Ramos (cell line): Measurements from ENCODE around the gene OR51V1.

Source experiments
- in situ Hi-C: fragments of 300-500 bp; cut with MboI; formaldehyde crosslinking; loops from one replicate; pipeline ENCODE4 v1.14.3; 2022; ENCODE audit warnings: low sequenced_read_pairs; ENCODE audit not compliant: unreplicated experiment

OR51V1 gene

DNA sequence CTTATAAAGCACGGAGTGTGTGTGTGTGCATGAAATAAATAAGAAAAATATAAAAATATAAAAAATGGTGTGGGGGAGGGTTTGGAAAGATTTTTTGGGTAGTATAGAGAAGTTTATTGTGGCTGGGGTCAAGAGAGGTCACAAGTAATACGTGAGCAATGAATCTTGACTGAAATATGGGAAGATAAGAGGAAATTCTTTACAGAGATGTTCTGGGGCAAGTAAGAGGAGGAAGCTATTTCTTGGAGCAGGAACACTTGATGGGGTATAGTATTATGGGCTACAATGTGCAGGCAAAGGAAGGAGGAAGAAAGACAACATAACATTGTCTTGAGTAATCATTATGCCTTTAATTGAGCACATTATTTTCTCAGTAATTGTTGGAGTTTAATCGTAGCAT is 31.7 kb upstream of the OR51V1 start:
- in situ Hi-C loops, result no loop called here

DNA sequence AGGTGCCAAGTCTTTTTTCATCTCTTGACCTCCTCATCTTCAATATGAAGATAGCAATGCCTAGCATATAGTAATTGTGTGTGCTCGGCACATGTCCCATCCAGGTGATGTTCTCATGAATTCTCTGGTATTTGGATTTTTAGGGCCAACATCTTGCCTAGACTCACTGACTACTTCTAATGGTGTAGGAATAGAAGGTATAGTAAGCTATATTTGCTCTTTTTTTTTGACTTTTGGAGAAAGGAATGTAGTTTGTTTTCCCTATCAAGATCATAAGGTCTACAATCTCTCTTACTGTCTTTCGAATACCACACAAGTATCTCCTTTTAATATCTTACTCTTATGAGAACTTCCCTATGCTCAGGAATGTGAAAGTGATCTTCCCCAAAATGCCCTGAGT is 30.6 kb upstream of the OR51V1 start:
- in situ Hi-C loops, result no loop called here

DNA sequence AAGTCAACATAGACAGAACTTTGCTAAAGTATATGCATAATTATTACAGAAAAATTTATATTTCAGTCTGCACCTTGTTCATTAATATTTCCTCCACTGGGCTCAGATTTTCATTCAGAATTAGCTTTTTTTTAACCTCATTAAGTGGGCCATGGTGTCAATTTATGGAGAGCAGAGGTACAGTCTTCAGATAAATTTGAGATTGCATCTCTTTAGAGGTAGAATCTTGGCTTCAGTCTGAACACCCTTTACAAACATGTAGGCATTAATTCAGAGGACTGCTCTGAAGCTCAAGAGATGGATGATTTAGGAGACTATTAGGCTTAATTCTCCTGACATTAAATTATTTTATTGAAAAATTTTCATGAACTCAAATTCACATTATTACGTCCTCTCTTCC is 29.8 kb upstream of the OR51V1 start:
- in situ Hi-C loops, result no loop called here

DNA sequence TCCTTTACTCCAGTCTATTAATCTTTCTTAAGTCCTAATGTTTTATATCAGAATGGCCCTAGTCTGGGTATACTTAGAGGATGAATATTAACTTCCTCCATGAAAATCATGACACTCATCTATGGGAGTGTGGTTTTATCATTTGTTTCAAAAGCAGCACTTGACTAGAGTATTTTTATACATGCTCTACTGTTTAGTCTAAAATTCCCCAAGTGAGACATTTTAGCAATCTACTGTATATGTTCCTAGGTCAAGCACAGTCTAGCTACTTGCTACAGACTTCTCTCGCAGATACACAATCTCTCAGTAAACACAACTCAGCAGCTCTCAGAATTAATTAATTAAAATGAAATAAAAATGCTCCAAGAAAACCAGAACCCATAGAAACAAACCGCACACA is 29.3 kb upstream of the OR51V1 start:
- in situ Hi-C loops, result no loop called here

DNA sequence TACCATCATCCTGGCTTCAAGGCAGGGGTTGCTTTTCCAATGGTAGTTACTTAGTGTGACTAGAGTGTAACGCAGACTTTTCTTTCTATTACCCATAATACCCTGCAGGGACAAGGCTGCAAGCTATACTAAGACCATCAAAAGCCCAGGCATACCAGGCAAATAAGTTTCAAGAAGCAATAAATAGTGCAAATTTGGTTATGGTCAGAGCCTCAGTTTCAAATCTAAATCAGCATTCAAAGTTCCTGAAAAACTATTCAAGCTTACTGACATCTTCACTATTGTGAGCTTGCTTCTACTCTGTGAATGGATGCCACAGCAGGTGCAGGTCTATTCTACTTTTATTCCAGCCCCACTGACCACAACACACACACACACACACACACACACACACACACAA is 28.9 kb upstream of the OR51V1 start:
- in situ Hi-C loops, result no loop called here

DNA sequence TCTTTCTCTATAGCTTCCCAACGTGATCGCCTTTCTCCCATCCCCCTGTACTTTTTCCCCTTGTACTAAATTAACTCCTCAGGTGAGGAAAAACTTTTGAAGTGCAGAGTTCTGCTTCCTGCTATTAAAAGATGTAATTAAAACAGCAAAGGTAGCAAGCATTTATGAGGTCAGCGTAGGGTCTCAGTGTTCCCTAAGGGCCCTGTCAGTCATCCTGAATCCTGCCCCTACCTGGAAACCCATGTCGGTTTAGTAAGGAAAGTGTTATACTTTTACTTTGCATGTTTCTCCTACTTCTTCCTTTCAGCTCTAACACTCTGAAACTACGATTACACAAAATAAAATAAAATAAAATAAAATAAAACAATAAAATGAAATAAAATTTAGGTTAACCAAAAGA is 27.6 kb upstream of the OR51V1 start:
- in situ Hi-C loops, result no loop called here

DNA sequence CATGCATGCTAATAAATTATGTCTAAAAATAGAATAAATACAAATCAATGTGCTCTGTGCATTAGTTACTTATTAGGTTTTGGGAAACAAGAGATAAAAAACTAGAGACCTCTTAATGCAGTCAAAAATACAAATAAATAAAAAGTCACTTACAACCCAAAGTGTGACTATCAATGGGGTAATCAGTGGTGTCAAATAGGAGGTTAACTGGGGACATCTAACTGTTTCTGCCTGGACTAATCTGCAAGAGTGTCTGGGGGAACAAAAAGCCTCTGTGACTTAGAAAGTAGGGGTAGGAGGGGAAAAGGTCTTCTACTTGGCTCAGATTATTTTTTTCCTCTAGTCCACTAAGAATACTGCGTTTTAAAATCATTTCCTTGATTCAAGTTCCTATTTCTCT is 27.2 kb upstream of the OR51V1 start:
- in situ Hi-C loops, result no loop called here

DNA sequence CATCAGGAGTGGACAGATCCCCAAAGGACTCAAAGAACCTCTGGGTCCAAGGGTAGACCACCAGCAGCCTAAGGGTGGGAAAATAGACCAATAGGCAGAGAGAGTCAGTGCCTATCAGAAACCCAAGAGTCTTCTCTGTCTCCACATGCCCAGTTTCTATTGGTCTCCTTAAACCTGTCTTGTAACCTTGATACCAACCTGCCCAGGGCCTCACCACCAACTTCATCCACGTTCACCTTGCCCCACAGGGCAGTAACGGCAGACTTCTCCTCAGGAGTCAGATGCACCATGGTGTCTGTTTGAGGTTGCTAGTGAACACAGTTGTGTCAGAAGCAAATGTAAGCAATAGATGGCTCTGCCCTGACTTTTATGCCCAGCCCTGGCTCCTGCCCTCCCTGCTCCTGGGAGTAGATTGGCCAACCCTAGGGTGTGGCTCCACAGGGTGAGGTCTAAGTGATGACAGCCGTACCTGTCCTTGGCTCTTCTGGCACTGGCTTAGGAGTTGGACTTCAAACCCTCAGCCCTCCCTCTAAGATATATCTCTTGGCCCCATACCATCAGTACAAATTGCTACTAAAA is 26.3 kb upstream of the OR51V1 start, which contains the start of gene HBB:
Gene HBB, minus strand, starts transcription at position 340 of the 579 bp plus-strand sequence. Its CDS starts 50 bp downstream, at position 290.
- in situ Hi-C loops, result no loop called here

DNA sequence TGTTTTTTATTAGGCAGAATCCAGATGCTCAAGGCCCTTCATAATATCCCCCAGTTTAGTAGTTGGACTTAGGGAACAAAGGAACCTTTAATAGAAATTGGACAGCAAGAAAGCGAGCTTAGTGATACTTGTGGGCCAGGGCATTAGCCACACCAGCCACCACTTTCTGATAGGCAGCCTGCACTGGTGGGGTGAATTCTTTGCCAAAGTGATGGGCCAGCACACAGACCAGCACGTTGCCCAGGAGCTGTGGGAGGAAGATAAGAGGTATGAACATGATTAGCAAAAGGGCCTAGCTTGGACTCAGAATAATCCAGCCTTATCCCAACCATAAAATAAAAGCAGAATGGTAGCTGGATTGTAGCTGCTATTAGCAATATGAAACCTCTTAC is 25.0 kb upstream of the OR51V1 start:
- in situ Hi-C loops, result no loop called here

DNA sequence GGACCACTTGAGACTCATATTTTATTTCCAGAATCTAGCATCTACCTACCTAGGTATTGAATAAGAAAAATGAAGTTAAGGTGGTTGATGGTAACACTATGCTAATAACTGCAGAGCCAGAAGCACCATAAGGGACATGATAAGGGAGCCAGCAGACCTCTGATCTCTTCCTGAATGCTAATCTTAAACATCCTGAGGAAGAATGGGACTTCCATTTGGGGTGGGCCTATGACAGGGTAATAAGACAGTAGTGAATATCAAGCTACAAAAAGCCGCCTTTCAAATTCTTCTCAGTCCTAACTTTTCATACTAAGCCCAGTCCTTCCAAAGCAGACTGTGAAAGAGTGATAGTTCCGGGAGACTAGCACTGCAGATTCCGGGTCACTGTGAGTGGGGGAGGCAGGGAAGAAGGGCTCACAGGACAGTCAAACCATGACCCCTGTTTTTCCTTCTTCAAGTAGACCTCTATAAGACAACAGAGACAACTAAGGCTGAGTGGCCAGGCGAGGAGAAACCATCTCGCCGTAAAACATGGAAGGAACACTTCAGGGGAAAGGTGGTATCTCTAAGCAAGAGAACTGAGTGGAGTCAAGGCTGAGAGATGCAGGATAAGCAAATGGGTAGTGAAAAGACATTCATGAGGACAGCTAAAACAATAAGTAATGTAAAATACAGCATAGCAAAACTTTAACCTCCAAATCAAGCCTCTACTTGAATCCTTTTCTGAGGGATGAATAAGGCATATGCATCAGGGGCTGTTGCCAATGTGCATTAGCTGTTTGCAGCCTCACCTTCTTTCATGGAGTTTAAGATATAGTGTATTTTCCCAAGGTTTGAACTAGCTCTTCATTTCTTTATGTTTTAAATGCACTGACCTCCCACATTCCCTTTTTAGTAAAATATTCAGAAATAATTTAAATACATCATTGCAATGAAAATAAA is 24.3 kb upstream of the OR51V1 start:
- in situ Hi-C loops, result no loop called here

DNA sequence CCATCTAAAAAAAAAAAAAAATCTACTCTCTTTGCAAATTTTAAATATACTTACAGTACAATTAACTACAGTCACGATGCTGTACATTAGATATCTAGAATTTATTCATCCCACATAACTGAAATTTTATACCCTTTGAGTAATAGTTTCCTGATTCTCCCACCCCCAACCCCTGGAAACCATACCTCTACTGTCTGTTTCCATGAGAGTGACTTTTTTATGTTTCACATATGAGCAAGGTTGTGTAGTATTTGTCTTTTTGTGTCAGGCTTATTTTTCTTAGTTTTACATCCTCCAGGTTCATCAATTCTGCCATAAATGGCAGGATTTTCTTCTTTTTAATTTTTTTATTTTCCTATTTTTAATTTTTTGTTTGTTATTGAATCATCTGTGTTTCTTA is 23.2 kb upstream of the OR51V1 start:
- in situ Hi-C loops, result no loop called here

DNA sequence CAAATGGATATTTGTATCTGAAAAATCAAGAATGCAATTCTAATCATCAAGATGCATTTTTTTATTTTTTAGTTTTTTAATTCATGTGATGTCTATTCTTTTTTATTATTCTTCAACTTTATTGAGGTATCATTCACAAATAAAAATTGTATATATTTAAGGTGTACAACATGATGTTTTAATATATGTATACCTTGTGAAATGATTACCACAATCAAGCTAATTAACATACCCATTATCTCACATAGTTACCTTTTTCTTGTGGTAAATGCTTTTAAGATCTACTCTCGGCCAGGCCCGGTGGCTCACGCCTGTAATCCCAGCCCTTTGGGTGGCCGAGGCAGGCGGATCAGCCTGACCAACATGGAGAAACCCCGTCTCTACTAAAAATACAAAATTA is 22.7 kb upstream of the OR51V1 start:
- in situ Hi-C loops, result no loop called here

DNA sequence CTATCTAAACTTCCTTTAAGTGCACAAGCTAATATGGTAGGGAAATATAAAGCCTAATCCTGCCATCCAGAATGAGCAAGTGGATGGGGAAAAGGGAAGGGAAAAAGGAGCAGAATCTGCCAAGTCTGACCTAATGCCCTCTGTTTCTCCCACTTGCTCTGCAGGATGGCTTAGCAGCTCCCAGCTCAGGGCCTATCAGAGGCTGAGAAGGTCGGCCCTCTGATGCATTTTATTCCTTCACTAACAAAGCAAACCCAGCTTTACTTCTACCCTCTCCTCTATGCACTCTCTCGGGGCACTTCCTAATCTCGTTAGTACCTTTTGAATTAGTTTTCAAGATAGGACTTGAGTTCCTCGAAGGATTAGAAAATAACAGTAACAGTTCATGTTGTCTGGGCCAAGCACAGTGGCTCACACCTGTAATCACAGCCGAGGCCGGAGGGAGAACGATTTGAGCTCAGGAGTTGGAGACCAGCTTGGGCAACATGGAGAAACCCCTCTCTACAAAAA is 9.9 kb upstream of the OR51V1 start:
- in situ Hi-C loops, result no loop called here

DNA sequence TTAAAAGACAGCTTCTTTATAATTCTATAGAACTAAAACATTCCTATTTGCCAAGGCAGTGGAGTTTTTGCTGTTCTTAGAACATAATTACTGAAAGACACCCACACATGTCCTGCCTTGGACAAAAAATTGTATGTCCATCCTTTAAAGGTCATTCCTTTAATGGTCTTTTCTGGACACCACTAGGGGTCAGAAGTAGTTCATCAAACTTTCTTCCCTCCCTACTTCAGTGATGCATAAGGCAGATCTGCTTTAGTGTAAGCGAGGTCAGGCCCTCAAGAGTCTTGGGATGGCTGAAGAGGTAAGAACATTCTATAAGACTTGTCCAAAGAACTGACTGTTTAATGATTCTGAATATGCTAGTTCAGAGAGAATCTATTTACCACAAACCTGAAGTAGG is 4.3 kb upstream of the OR51V1 start:
- in situ Hi-C loops, result no loop called here

DNA sequence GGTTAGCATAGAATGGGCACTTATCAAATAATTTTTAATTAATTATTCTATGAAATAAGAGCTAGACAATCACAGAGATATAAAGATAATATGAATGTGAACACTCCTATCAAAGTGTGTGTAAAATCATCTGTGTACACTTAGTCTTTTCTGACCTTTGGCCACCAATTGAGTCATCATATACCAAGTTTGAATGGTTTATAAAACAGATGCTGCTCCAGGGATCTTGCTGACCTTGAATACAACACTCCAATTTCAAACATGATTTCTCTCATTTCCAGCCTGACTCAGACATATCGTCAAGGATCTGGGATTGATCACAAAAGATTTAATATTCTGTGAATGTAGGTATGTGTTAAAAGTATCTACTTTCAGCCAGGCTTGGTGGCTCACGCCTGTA is 2.9 kb upstream of the OR51V1 start:
- in situ Hi-C loops, result no loop called here

DNA sequence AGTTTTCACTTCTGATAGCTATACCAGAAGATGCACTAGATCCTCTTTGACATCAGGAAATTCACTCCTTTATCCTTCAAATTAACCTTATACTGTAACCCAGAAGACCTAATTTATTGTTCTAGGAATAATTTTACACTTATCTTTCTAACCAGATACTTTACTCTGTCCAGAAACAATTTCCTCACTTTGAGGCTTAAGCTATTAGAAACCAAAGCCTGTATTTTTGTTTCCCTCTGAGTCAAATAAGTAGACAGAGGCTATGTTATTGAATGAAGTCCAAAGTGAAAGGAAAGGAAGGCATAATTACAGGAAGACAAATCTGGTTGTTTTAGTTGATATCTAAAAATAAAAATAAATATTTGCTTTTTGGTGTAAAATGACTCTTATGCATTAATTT is 2.2 kb downstream of the OR51V1 start:
- in situ Hi-C loops, result no loop called here

DNA sequence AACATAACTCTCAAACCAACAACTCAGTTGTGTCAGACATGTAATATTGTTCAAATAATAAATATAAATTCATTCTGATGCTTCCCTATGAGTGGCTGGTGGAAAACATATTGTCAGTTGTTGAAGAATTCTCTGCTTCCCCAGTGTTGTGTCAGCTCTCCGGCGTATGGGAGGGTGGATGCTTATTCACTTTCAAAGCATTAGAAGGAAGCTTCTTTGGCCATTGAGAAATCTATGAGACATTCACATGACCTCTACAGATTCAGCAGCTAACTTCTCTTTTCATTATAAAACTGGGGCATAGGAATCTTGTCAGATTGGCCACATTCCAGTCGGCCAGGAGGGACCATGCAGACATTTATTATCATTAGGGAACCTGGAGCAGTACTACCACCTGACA is 2.9 kb downstream of the OR51V1 start:
- in situ Hi-C loops, result no loop called here

DNA sequence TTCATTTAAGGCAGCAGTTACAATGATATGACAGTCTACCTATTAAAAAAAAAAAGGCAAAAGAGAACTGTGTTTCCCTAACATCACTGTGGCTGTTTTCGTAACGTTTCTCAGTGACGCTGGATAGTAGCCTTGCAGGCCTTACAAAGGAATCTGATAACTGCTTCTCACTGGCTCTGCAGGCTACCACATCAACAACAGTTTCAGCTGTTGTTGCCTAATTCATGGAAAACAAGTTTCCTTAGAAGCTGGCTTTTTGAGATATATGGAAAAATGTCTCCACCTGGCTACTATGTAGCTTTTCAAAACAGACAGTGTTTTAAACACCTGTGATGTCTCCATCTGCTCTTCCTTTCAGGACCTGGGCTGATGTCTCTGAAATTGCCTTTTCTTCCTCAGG is 3.8 kb downstream of the OR51V1 start:
- in situ Hi-C loops, result no loop called here

DNA sequence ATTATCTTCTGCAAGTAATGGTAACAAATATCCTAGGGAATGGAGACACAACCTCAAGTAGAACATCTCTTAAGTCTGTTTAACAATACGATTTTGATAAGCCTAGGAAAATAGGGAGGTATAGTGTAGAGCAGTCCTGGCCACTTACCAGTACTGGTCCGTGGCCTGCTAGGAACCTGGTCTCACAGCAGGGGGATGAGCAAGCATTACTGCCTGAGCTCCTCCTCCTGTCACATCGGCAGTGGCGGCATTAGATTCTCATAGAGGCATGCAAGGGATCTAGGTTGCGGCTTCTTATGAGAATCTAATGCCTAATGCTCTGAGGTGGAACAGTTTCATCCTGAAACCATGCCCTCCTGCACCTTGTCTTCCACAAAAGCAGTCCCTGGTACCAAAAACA is 4.4 kb downstream of the OR51V1 start:
- in situ Hi-C loops, result no loop called here

DNA sequence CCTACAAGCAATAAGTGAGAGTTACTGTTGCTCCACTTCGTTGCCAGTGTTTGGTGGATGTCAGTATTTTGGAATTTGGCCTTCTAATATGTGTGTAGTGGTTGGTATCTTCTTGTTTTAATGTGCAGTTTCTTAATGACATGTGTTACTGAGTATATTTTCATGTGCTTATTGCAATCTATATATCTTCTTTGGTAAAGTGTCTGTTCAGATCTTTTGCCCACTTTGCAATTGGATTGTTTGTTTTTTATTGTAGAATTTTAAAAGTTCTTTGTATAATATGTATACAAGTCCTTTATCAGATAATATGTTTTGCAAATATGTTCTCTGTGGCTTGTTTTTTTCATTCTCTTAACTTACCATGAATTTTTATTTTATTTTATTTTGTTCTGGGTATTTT is 7.7 kb downstream of the OR51V1 start:
- in situ Hi-C loops, result no loop called here

DNA sequence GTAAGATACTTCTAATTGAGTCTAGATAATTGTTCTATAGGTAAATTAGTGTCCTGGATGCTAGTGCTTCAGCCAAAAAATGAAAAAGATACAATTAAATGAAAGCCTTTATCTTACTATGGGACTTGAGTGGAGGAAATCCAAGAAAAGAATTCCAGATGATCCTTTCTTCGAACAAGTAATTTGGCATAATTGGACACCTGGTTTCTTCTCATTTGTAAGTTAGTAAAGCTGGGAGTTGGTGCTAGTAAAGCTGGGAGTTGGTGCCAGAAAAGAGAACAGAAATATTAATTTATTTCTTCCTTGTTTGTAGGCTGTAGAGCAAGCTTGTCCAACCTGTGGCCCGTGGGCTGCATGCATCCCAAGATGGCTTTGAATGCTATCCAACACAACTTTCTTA is 12.3 kb downstream of the OR51V1 start:
- in situ Hi-C loops, result no loop called here
